ENCODE measurements around the gene RFK.
"Not testable (repeated sequence)": the region's sequence is repeated elsewhere in the genome, so short reads cannot be mapped to it uniquely, and the experiment has no call there.

The RFK gene

GRCh38 chr9:76371901-76372300, 22.3 kb downstream of the RFK start:
- no peak overlapping the region for H3K4me3 ChIP-seq (ENCODE audit: low read depth, low read length)
- TF ChIP-seq, protein P1, sequence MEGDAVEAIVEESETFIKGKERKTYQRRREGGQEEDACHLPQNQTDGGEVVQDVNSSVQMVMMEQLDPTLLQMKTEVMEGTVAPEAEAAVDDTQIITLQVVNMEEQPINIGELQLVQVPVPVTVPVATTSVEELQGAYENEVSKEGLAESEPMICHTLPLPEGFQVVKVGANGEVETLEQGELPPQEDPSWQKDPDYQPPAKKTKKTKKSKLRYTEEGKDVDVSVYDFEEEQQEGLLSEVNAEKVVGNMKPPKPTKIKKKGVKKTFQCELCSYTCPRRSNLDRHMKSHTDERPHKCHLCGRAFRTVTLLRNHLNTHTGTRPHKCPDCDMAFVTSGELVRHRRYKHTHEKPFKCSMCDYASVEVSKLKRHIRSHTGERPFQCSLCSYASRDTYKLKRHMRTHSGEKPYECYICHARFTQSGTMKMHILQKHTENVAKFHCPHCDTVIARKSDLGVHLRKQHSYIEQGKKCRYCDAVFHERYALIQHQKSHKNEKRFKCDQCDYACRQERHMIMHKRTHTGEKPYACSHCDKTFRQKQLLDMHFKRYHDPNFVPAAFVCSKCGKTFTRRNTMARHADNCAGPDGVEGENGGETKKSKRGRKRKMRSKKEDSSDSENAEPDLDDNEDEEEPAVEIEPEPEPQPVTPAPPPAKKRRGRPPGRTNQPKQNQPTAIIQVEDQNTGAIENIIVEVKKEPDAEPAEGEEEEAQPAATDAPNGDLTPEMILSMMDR (conservative IDR thresholded peaks at IDR 0.05; ENCODE audit: low read depth, low read length), result no peak
- DNase-seq (ENCODE audit: low read depth), result peak; percentile 53

- TF ChIP-seq, protein P1 (conservative IDR thresholded peaks at IDR 0.05; ENCODE audit: low read depth, low read length), result no peak
- H3K4me3 ChIP-seq (ENCODE audit: low read depth, low read length), result no peak overlapping the region
- DNase-seq (ENCODE audit: low read depth), result no peak
Measured at GRCh38 chr9:76370396-76371023, 23.7 kb downstream of the RFK start.

GRCh38 chr9:76369583-76369982, 24.6 kb downstream of the RFK start:
- H3K4me3 ChIP-seq (ENCODE audit: low read depth, low read length), result no peak overlapping the region
- TF ChIP-seq, protein P1 (conservative IDR thresholded peaks at IDR 0.05; ENCODE audit: low read depth, low read length), result no peak
- DNase-seq (ENCODE audit: low read depth), result peak; percentile 80

DNA sequence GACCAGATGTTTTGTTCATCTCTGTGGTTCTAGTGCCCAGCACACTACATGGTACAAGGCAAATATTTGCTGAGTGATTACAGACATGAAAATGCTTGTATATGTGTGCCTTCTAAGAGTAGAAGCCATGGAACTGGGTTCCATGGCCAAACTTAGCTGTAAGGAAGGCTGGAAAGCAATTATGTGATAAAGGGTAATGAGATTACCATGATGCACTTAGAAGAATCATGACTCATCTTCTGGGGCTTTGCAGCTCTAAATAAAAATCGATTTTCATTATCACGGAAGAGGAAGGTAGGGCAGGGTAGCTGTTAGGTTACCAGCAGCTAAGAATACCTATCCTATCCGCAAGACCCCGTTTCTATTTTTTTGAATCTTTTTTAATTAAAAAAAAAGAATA, 28.0 kb downstream of the RFK start:
- H3K4me3 ChIP-seq (ENCODE audit: low read depth, low read length), result no peak overlapping the region
- DNase-seq (ENCODE audit: low read depth), result no peak
- TF ChIP-seq, protein P1 (conservative IDR thresholded peaks at IDR 0.05; ENCODE audit: low read depth, low read length), result no peak

DNA sequence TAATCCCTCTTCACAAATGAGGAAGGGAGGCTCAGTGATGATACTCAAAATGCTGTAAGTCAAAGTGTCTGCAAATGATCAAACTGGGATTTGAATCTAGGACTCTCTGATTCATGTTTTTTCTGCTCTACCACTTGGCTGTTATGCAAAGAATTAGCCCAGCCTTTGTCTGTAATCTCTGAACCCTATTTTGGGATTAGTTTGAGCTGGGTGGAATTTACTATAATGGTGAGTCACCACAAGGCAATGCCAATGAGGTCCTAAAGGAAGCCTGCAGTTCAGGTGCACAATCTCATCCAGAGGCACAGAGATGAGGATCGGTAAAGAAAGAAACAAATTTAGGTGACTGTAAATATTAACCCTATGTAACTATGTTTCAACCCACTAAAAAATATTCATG, 29.2 kb downstream of the RFK start:
- H3K4me3 ChIP-seq (ENCODE audit: low read depth, low read length), result no peak overlapping the region
- peak; percentile 55 for DNase-seq (ENCODE audit: low read depth)
- TF ChIP-seq, protein P1 (conservative IDR thresholded peaks at IDR 0.05; ENCODE audit: low read depth, low read length), result no peak

DNA sequence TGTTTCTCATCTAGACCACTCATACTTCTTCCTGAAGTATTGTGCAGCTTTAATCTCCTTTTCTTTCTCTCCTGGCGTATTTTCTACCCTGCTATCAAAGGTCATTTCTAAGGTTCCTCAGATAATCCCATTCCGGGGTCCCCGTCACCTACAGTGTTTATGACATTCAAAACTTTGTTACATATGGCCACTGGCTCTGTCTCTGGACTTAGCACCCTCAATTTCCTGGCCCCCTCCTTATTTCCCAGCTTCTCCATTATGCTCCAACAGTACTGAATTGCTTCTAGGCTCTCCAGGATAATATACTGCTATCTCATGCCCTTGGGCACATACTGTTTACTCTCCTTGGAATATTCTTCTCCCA, 31.2 kb downstream of the RFK start:
- TF ChIP-seq, protein P1 (conservative IDR thresholded peaks at IDR 0.05; ENCODE audit: low read depth, low read length), result no peak
- H3K4me3 ChIP-seq (ENCODE audit: low read depth, low read length), result no peak overlapping the region
- no peak for DNase-seq (ENCODE audit: low read depth)

GRCh38 chr9:76362332-76363031, 31.7 kb downstream of the RFK start:
- H3K4me3 ChIP-seq (ENCODE audit: low read depth, low read length); DNase-seq (ENCODE audit: low read depth): not testable (repeated sequence)
